ENCODE data around the gene ADAM12.

- TF ChIP-seq CTCF (conservative IDR thresholded peaks at IDR 0.05): no peak
- no peak for TF ChIP-seq EZH2 (IDR thresholded peaks at IDR 0.05; ENCODE audit: low read depth)
Observed at GRCh38 chr10:126109893-126110292, 278.4 kb downstream of the ADAM12 start.
